GM12872 (cell line): ENCODE results near the gene TNRC6A.

Experiments
- TF ChIP-seq, protein P1 (sequence below): IDR thresholded peaks from 3 replicates; pipeline ENCODE4 v1.5.1; 2011; ENCODE audit warnings: low read depth, mild to moderate bottlenecking, low read length, moderate library complexity; ENCODE audit not compliant: insufficient read depth

TNRC6A gene

DNA sequence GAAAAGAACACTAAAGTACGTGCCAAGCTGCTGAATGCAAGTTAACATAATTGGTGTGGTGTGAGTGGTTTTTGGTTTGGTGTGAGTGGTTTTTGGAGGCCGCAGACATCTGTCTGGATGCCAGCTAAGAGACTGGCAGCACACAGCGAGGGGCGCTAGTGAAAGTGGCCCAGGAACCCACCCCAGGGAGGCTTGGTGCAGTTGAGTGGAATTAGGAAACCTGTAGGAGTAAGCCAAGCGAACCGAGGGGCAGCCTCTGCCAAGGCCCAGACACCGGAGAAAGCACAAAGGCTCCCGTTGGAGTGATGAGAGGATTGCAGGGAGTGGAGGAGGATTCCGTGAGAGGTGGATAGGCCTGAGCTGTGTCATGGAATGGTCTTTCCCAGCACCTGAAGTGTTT, 91.7 kb downstream of the TNRC6A start:
- TF ChIP-seq, protein P1, sequence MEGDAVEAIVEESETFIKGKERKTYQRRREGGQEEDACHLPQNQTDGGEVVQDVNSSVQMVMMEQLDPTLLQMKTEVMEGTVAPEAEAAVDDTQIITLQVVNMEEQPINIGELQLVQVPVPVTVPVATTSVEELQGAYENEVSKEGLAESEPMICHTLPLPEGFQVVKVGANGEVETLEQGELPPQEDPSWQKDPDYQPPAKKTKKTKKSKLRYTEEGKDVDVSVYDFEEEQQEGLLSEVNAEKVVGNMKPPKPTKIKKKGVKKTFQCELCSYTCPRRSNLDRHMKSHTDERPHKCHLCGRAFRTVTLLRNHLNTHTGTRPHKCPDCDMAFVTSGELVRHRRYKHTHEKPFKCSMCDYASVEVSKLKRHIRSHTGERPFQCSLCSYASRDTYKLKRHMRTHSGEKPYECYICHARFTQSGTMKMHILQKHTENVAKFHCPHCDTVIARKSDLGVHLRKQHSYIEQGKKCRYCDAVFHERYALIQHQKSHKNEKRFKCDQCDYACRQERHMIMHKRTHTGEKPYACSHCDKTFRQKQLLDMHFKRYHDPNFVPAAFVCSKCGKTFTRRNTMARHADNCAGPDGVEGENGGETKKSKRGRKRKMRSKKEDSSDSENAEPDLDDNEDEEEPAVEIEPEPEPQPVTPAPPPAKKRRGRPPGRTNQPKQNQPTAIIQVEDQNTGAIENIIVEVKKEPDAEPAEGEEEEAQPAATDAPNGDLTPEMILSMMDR: no peak

DNA sequence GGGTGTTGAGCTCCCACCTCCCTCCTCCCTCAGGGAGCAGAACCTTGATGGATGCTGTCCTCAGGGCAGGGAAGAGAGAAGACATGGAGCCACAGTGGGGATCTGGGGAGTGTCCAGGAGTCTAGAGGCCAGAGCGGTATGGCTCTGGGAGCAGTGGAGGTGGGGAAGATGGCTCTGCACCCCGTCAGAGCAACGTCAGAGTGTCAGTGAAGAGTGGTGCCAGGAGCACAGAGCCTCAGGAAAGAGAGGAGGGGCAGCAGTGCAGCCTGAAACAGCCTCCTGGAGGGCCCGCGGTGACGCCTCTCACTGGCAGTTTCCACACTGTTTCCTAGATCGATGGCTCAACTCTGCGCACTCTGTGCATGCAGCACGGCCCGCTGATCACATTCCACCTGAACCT, 93.1 kb downstream of the TNRC6A start:
- TF ChIP-seq, protein P1: no peak

DNA sequence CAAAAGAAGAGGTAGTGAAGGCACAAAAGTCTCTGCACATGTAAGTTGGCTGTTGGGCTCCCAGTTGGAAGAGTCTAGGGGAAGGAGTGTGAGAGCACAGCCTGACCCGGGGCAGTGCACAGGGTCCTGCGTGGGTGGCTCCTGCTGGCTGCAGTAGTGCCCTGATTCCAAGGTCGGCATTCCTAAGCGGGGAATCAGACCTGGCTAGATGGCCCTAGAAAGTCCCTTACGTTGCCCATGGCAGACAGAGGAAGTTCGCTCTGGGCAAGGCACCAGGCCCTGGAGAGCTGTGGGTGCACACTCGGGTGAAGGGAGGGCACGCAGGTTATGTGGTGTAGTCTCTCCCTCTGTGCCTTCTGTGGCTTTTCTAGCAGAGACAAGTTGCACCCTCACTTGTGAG, 93.5 kb downstream of the TNRC6A start:
- TF ChIP-seq, protein P1: no peak

DNA sequence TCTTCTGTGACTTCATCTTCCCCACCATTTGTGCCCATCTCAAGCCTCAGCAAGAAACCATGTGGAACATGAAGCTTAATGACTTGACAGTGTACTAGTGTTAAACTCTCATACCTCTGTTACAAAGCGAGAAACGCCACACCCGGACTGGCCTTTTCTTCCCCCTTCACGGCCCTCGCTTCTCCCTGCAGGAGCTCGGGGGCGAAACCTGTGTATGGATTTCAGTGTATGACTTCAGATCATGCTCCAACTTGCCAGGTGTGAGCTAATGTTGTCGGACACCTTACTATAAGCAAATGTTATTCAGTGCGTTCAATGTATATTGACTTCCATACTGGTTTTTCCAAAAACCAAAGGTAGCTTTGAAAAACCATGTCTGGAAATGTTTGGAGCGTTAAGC, 96.2 kb downstream of the TNRC6A start:
- TF ChIP-seq, protein P1: no peak

DNA sequence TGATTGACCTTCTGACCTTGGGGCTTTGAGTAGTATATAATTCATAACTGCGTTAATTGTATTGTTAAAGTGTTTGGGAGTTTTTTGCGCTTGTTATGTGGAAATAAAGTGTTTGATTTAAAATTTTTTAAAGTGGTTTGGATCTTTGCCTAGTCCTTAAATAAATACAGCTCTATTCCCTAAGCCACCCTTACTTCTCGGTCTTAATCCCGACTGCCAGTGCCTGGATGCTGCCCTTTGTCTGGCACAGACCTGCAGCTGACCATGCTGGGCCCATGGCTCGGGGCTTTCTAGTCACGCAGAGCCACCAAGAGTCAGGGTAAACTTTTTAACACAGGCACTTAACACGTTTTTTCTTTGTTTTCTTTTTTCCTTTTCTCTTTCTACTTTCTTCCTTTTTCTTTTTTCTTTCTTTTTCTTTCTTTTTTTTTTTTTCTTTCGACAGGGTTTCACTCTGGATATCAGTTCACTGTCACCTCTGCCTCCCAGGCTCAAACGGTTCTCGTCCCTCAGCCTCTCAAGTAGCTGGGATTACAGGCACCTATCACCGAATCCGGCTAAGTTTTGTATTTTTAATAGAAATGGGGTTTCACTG, 96.7 kb downstream of the TNRC6A start:
- TF ChIP-seq, protein P1: no peak

DNA sequence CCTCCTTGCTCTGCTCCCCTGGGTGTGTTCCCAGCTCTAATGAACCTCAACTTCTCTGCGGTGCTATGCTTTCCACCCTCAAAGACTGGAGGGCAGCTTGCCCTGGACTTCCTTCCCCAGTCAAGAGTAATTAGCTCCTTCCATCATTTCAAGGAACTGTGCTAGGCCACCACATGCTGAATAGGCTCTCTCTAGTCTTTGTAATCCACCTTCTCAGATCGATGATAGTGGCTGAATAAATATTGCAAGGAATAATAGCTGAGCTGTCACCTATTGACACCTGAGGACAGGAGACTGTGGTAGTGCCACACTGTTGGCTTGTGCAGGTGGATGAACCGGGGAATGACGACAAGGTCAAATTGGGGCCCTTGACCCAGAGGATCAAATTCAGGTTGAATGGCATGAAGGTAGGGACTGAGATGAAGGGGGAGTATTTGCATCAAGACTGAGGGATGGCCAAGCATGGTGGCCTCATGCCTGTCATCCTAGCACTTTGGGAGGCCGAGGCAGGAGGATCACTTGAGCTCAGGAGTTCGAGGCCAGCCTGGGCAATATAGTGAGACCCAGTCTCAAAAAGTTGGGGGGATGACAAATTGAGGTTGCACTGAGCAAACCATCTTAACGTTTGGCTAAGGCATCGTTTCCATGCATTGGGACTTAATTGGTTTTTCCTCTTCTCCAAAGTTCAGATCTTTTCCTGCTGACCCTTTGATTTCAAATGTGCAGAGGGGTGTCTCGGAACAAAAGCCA, 97.5 kb downstream of the TNRC6A start:
- TF ChIP-seq, protein P1: no peak

- TF ChIP-seq, protein P1: no peak
These were observed 99.7 kb downstream of the TNRC6A start for GRCh38 chr16:24829153-24829552.
